ENCODE data around the gene OR4D1.

DNA sequence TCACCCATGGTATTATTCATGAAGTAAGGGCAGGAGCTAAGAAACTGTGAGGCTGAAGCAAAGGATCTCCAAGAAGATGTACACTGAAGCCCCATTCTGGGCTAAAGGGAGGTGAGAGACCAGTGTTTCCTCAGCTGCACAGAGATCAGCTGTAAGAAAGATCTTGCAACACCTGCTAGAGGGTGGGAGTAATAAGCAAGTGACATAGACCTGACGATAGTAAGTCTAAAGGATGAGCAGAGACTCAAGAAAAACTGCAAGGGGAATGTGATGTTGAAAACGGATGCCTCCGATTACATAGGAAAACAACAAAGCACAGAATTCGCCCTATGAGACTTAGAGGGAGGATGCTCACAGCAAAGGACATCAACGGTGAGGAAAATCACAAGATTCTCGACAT lies 18.5 kb downstream of the OR4D1 start, which contains the start of gene OR4D2:
- TF ChIP-seq, protein P1, sequence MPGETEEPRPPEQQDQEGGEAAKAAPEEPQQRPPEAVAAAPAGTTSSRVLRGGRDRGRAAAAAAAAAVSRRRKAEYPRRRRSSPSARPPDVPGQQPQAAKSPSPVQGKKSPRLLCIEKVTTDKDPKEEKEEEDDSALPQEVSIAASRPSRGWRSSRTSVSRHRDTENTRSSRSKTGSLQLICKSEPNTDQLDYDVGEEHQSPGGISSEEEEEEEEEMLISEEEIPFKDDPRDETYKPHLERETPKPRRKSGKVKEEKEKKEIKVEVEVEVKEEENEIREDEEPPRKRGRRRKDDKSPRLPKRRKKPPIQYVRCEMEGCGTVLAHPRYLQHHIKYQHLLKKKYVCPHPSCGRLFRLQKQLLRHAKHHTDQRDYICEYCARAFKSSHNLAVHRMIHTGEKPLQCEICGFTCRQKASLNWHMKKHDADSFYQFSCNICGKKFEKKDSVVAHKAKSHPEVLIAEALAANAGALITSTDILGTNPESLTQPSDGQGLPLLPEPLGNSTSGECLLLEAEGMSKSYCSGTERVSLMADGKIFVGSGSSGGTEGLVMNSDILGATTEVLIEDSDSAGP (CRISPR knock-in tag; IDR thresholded peaks at IDR 0.05; ENCODE audit: borderline replicate concordance): no peak
- no peak for TF ChIP-seq REST (IDR thresholded peaks at IDR 0.05; ENCODE audit: borderline replicate concordance in 1 of 2, low read depth in 1 of 2, low read length in 2 of 2)

Data from HepG2 (cell line).